CD4-positive, alpha-beta T cell treated with Interleukin-15 for 4 hours (primary cell): ENCODE measurements around the gene NFATC1.
A peak's percentile ranks its signal among the peaks of the same experiment; 100 is the strongest.

Experiments used
- DNase-seq: peaks from one replicate; pipeline ENCODE4 v3.0.0-alpha.2; 2020; ENCODE audit warnings: low spot score

The NFATC1 gene

GRCh38 chr18:79389689-79390088, 6.0 kb upstream of the NFATC1 start:
- no peak for DNase-seq

- DNase-seq = no peak
These were observed 3.5 kb upstream of the NFATC1 start for GRCh38 chr18:79392226-79392625.

DNA sequence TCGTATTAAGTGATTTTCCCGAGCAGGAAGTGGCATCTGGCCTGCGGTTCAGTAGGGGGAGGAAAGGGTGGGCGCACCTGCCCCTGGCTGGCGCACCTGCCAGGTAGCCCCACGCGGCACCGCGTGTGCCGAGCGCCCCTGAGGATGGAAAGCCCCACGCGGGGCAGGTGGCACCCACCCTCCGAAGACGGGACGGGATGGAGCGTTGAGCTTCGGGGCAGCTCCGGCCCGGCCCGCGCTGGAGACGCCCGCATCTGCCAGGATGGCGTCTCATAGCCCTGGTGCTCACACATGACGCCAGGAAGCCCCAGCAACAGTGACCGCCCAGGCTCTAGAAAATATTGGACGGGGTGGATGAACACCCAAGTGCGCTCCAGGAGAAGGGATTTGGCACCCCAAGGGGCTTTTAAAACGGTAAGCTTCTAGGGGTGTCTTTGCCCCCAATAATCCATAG, 2.5 kb upstream of the NFATC1 start:
- DNase-seq = no peak

- DNase-seq = peak; percentile 47
These were observed 1.8 kb upstream of the NFATC1 start for GRCh38 chr18:79393635-79394533.

GRCh38 chr18:79394534-79395307, 1.0 kb upstream of the NFATC1 start:
- peak; percentile 25 for DNase-seq

DNA sequence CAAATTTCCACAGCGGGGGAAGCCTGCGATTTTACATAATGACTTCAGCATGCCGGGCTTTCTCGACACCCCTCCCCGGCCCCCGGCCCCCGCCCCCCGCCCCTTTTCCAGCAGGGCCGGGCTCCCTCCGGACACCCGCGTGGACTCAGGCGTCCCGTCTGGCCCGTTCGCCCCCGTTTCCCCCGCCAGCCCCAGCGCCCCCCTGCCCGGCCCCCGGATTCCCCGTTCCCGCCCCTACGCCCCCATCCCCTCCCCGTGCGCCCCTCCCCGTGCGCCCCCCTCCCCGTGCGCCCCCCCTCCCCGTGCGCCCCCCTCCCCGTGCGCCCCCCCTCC, 456 bp upstream of the NFATC1 start:
- no peak for DNase-seq

DNA sequence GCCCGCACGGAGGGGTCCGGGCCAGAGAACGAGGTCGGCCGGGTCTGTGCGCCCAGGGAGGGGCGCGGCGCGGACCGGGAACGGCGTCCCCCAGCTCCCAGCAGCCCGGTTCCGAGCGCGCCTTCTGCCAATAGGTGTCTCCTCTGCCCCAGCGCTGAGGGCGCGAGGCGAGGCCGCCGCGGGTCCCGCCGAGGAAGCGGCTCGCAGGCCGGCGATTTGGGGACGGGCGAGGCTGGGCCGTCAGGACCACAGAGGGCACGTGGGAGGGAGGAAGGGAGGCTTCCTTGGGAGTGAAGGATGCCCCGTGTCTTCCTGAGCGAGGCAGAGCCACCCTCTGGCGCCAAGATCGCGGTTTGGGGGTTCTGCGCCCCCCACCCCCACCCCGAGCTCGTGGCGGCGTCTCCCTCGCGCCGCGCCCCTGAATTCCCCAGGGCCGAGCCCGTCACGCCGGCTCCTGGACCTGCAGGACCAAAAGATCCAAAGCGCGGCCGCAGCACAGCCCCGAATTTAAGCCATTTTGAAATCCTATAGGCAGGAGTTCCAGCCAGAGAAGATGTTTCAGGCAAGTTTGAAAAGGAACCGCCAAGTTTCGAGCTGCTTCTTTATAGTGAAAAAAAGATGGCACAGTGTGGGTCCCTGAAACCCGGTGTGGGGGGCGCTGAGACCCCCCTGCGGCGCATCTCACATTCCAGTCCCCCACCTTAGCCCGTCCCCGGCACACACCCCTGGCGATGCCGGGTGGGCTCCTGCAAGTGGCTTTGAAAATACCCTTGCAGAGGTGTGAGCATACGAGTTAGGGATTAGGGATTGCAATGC, 909 bp downstream of the NFATC1 start:
- peak; percentile 28 for DNase-seq

DNA sequence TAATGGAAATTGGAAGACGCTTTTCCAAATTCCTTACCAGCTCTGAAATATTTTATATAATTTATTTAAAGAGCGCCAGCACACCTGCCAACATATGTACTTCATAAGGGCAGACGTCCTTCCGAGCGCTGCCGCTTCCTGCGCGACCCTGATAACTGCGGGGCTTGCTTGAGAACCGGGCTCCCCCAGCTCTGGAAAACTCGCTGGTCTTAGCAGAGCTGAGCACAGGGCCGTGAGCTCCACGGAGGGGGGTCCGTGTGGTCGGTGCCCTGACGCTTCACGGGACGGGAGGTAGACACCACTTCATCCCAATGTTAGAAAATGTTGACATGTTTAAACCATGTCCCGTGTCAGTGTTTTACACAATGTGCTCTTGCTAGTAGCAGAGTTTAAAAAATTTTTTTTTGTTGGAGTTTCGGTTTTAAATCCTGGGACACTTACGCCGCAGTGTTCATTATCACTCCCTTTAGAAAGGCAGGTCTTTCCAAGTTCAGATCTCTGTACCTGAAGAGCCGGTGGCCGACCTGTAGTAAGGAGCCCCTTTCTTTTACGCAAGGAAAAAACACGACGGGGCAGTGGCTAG, 1.6 kb downstream of the NFATC1 start:
- DNase-seq = no peak

GRCh38 chr18:79397830-79398761, 2.4 kb downstream of the NFATC1 start:
- no peak for DNase-seq

DNA sequence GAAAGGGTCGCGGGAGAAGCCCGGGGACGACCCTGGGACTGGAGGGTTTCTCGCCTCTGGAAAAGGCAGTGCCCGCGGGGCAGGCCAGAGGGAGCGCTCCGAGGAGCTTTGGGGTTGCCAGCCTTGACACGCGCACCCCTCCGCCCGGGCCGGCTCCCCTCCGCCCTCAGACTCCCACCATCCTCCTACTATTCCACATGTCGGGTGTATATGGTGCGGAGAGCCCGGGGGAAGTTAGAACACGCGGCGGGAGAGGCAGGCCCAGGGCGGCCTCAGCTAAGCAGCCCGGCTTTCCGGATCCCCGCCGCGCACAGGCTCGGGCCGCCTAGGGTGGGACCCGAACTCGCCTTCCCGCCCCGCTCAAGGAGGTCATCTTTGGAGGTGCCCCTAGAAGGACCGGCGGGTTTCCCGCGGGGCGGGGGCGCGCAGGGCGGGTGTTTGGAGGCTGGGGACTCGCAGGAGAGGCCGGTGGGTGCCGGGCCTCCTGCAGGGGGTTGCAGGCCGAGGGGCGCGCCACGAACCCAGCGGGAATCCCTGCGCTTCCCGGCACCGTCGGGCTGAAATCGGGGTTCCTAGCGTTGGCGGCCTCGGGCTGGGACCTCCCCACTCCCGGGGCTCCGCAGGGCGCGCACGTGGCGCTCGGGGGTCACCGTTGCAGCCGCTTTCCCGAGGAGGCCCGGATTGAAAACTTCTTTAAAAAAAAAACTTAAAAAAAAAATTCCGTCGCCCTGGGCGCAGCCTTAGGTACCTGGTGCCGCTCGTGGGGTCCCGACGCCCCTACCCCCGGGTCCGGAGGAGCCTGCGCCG, 3.7 kb downstream of the NFATC1 start:
- no peak for DNase-seq

GRCh38 chr18:79400091-79400590, 4.4 kb downstream of the NFATC1 start:
- DNase-seq = peak; percentile 69

- peak; percentile 54 for DNase-seq
These were observed 5.1 kb downstream of the NFATC1 start for GRCh38 chr18:79400591-79401381.

DNA sequence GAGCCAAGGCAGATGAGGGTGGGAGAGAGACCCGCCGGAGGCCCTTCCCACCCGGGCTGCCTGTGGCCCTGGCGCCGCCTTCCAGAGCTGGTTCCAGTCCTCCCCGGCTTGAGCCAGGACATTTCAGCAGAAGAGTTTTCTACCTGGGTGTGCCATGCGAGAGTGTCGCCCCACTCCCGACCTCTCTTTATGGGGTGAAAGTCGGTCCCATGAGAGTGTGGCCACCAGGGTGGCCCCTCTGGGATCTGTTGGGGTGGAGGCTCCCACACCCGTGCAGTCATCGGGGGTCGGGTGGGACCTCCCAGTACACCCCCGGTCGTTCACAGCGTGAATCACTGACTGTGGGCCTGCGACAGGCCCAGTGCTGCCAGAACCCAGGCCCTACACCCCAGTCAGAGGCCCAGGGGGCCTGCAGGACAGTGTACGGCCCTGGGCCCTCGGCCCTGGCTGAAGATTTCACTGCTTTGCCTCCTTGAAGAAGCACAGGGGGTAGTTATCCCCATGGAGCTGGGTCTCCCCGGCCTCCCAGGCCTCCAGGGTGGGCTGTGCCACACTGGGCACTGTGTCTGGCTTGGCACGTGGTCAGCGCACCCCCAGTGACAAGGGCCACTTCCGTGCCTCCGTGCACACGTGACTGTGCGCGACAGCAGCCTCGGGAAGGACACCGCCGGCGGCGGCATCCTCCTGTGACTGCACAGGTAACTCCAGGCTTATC, 5.9 kb downstream of the NFATC1 start:
- DNase-seq = no peak

DNA sequence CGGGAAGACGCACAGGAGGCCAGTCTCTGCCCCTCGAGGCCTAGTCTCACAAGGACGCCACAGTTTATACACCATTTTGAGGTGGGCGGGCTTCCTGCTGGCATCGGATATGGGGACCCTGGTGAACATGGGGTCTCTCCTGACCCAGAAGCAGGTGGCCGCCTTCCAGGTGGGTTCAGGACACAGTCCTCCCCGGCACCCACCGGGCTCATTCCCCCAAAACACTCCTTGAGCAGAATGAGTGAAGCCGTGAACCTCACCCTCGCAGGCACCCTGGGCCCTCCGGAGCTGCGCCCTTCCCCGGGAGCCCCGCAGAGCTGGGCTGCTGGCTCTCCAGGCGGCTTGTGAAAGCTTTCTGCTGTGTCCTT, 6.5 kb downstream of the NFATC1 start:
- no peak for DNase-seq

DNA sequence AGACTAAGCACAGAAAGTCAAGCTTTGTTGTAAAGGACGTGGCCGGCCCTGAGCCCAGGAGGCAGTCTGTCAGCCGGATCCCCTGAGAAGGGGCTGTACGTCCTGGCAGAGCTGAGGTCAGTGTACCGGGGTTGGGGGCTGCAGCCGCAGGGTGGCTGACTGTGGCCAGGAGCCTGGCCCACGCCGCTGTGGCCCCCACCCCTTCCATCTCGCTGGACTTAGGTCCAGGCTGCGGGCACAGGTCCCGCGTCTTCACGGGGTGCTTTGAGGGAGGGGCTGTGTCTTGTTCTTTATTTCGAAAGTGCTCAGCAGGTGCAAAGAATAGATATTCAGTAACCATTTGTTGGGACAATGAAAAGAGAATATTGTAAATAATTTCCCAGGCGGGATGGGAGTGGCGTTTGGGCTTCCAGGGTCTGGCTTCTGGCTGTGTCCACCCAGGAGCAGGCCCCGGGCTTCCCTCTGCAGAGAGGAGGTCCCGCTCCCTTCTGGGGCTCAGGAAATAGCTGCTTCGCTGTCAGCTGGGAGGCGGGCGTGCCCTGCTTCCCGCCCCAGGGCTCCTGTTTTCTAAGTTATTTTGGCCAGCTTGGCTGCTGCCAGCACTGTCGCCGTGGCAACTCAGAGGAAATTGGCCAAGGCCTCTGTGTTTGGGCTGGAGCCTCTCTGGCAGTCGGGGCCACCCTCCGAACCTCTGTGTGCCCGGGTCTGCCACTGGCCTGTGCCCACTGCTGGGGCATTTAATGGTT, 7.4 kb downstream of the NFATC1 start:
- DNase-seq = no peak

- no peak for DNase-seq
These were observed 8.2 kb downstream of the NFATC1 start for GRCh38 chr18:79403723-79404566.

DNA sequence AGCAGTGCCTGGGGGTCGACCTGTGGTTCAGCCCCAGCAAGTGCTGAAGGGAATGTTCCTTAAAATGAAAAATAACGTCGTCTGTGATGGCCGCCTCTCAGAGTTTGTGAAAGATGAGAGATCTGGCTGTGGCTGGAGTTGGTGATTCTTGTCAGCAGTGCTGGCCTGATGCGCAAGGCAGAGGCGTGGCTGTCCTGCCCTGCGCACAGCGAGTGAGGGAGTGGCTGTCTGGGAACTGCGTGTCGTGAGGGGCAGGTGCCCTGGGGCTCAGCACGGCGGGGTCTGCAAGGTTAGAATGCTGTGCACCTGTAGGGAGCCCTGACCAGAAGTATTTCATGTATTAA, 8.8 kb downstream of the NFATC1 start:
- DNase-seq = peak; percentile 27
